Activated T-cell treated with anti-CD3 and anti-CD28 coated beads, Interleukin-2, amount 50 U/mL, for 4 hours (primary cell): ENCODE results near the gene SLCO4A1. TPM values are rescaled to one million over a fixed set of nuclear protein-coding genes. Genes with fewer than 3 reads are reported as not detected.
"Not testable (repeated sequence)": the region's sequence is repeated elsewhere in the genome, so short reads cannot be mapped to it uniquely, and the experiment has no call there.

Experiments
- ATAC-seq, 2 donors: fragments of 200-7000 bp; cut with Tn5 transposase; one replicate each; pipeline ENCODE4 v1.10.0; 2021
- DNase-seq: peaks from one replicate; pipeline ENCODE4 v3.0.0-alpha.2; 2020
- H3K27me3 Mint-ChIP-seq: one replicate; pipeline ENCODE4 v1.8.0; 2021; ENCODE audit warnings: low read depth, mixed read lengths
- H3K36me3 Mint-ChIP-seq: one replicate; pipeline ENCODE4 v1.8.0; 2022; ENCODE audit warnings: mixed read lengths; ENCODE audit not compliant: insufficient read depth
- H3K4me1 Mint-ChIP-seq: one replicate; pipeline ENCODE4 v1.8.0; 2021; ENCODE audit warnings: low read depth, mixed read lengths
- H3K4me3 Mint-ChIP-seq: one replicate; pipeline ENCODE4 v1.8.0; 2021; ENCODE audit warnings: mild to moderate bottlenecking, moderate library complexity, mixed read lengths
- H3K9me3 Mint-ChIP-seq: one replicate; pipeline ENCODE4 v1.8.0; 2021; ENCODE audit warnings: mixed read lengths
- total RNA-seq, 3 donors: library from RNA; stranded (reverse); gene quantifications; one replicate each; pipeline ENCODE4 v1.2.1, GENCODE V29; 2021

Gene SLCO4A1
- total RNA-seq, 3 donors from 2014 or later: 36.5 to 49.3 (median 48.2) TPM

GRCh38 chr20:62624325-62624690 is 18.0 kb upstream of the SLCO4A1 start:
- H3K27me3 Mint-ChIP-seq: no peaks in the 10 kb centered on the region

GRCh38 chr20:62624719-62625453 is 17.4 kb upstream of the SLCO4A1 start:
- no peak for ATAC-seq
- Mint-ChIP-seq H3K4me1 (peaks cover 13% of the 10 kb centered on the region), H3K27me3 (no peaks in the 10 kb centered on the region), H3K9me3 (no peaks in the 10 kb centered on the region), H3K36me3 (no peaks in the 10 kb centered on the region), H3K4me3 (no peak overlapping the region)
- no peak for DNase-seq

More at GRCh38 chr20:62624325-62624690, 18.0 kb upstream of the SLCO4A1 start:
- H3K4me1 Mint-ChIP-seq: peaks cover 13% of the 10 kb centered on the region
- ATAC-seq: peak in 1 of 2 donors; percentile 12
- H3K9me3 Mint-ChIP-seq: no peaks in the 10 kb centered on the region
- no peaks in the 10 kb centered on the region for H3K36me3 Mint-ChIP-seq
- no peak for DNase-seq
- H3K4me3 Mint-ChIP-seq: no peak overlapping the region

GRCh38 chr20:62625516-62625915 is 16.8 kb upstream of the SLCO4A1 start:
- Mint-ChIP-seq H3K36me3 (no peaks in the 10 kb centered on the region), H3K27me3 (no peaks in the 10 kb centered on the region), H3K9me3 (no peaks in the 10 kb centered on the region), H3K4me3 (no peak overlapping the region), H3K4me1 (peaks cover 13% of the 10 kb centered on the region)
- ATAC-seq: no peak
- DNase-seq: no peak

- no peak for ATAC-seq
- Mint-ChIP-seq H3K4me3 (no peak overlapping the region), H3K36me3 (no peaks in the 10 kb centered on the region), H3K27me3 (no peaks in the 10 kb centered on the region), H3K4me1 (peaks cover 13% of the 10 kb centered on the region), H3K9me3 (no peaks in the 10 kb centered on the region)
- no peak for DNase-seq
Observed at GRCh38 chr20:62625921-62626547, 16.3 kb upstream of the SLCO4A1 start.

- ATAC-seq, H3K36me3 Mint-ChIP-seq, H3K27me3 Mint-ChIP-seq, H3K4me3 Mint-ChIP-seq, H3K9me3 Mint-ChIP-seq, DNase-seq: not testable (repeated sequence)
- peaks cover 11% of the 10 kb centered on the region for H3K4me1 Mint-ChIP-seq
Observed at GRCh38 chr20:62627425-62627824, 14.9 kb upstream of the SLCO4A1 start.

- Mint-ChIP-seq H3K4me3 (no peak overlapping the region), H3K9me3 (no peaks in the 10 kb centered on the region), H3K36me3 (no peaks in the 10 kb centered on the region), H3K4me1 (peaks cover 11% of the 10 kb centered on the region), H3K27me3 (no peaks in the 10 kb centered on the region)
- DNase-seq (no peak), ATAC-seq (no peak)
Observed at GRCh38 chr20:62627901-62628612, 14.2 kb upstream of the SLCO4A1 start.

- Mint-ChIP-seq H3K9me3 (no peaks in the 10 kb centered on the region), H3K4me1 (peaks cover 4% of the 10 kb centered on the region), H3K27me3 (no peaks in the 10 kb centered on the region), H3K4me3 (no peak overlapping the region), H3K36me3 (no peaks in the 10 kb centered on the region)
- ATAC-seq (no peak), DNase-seq (no peak)
Observed at GRCh38 chr20:62628691-62629090, 13.6 kb upstream of the SLCO4A1 start.

GRCh38 chr20:62629864-62630470 is 12.3 kb upstream of the SLCO4A1 start:
- H3K9me3 Mint-ChIP-seq: no peaks in the 10 kb centered on the region
- H3K27me3 Mint-ChIP-seq: peaks cover 1% of the 10 kb centered on the region
- DNase-seq: no peak
- H3K4me1 Mint-ChIP-seq: peaks cover 2% of the 10 kb centered on the region
- H3K36me3 Mint-ChIP-seq: no peaks in the 10 kb centered on the region
- no peak for ATAC-seq
- H3K4me3 Mint-ChIP-seq: no peak overlapping the region

GRCh38 chr20:62631336-62632308 is 10.7 kb upstream of the SLCO4A1 start:
- H3K4me3 Mint-ChIP-seq: no peak overlapping the region
- peaks cover 6% of the 10 kb centered on the region for H3K27me3 Mint-ChIP-seq
- ATAC-seq (no peak), DNase-seq (no peak)
- H3K36me3 Mint-ChIP-seq: no peaks in the 10 kb centered on the region
- peaks cover 2% of the 10 kb centered on the region for H3K4me1 Mint-ChIP-seq
- no peaks in the 10 kb centered on the region for H3K9me3 Mint-ChIP-seq

- no peak for ATAC-seq
- Mint-ChIP-seq H3K36me3 (no peaks in the 10 kb centered on the region), H3K4me3 (no peak overlapping the region)
Observed at GRCh38 chr20:62632575-62633090, 9.7 kb upstream of the SLCO4A1 start.

GRCh38 chr20:62633598-62634329 is 8.5 kb upstream of the SLCO4A1 start:
- Mint-ChIP-seq H3K9me3 (no peaks in the 10 kb centered on the region), H3K4me3 (no peak overlapping the region), H3K36me3 (no peaks in the 10 kb centered on the region), H3K27me3 (peaks cover 8% of the 10 kb centered on the region), H3K4me1 (no peaks in the 10 kb centered on the region)
- no peak for DNase-seq
- no peak for ATAC-seq

More at GRCh38 chr20:62632575-62633090, 9.7 kb upstream of the SLCO4A1 start:
- Mint-ChIP-seq H3K27me3 (peaks cover 6% of the 10 kb centered on the region), H3K9me3 (no peaks in the 10 kb centered on the region), H3K4me1 (peaks cover 2% of the 10 kb centered on the region)
- DNase-seq: no peak

GRCh38 chr20:62634330-62634967 is 7.9 kb upstream of the SLCO4A1 start:
- H3K4me3 Mint-ChIP-seq: no peak overlapping the region
- no peak for ATAC-seq
- H3K9me3 Mint-ChIP-seq: no peaks in the 10 kb centered on the region
- H3K36me3 Mint-ChIP-seq: no peaks in the 10 kb centered on the region
- peaks cover 8% of the 10 kb centered on the region for H3K27me3 Mint-ChIP-seq
- H3K4me1 Mint-ChIP-seq: no peaks in the 10 kb centered on the region
- DNase-seq: no peak
